HG03280 (cell line): ENCODE measurements around the gene ENKUR.
A peak's percentile ranks its signal among the peaks of the same experiment; 100 is the strongest.
"Not testable (repeated sequence)": the region's sequence is repeated elsewhere in the genome, so short reads cannot be mapped to it uniquely, and the experiment has no call there.

ENCODE experiments used
- ATAC-seq: cut with Tn5 transposase; IDR thresholded peaks from one replicate; pipeline ENCODE4 v1.9.1; 2021; ENCODE audit warnings: mild to moderate bottlenecking, moderate library complexity; ENCODE audit not compliant: unreplicated experiment

ENKUR gene

GRCh38 chr10:25024528-25024927, 8.6 kb upstream of the ENKUR start:
- no peak for ATAC-seq

- ATAC-seq: no peak
Observed at GRCh38 chr10:25023278-25023677, 7.3 kb upstream of the ENKUR start.

- ATAC-seq: no peak
Observed at GRCh38 chr10:25018703-25019102, 2.7 kb upstream of the ENKUR start.

GRCh38 chr10:25017661-25018060, 1.7 kb upstream of the ENKUR start:
- no peak for ATAC-seq

GRCh38 chr10:25017154-25017590, 1.2 kb upstream of the ENKUR start:
- no peak for ATAC-seq

GRCh38 chr10:25016376-25017153, 607 bp upstream of the ENKUR start, which contains the start of gene THNSL1:
Gene THNSL1, plus strand, starts transcription at chr10:25016612. Its CDS starts 6,612 bp downstream, at chr10:25023224.
- ATAC-seq: peak; percentile 98

- no peak for ATAC-seq
Observed at GRCh38 chr10:25014579-25014978, 1.4 kb downstream of the ENKUR start.

GRCh38 chr10:25011591-25011990, 4.4 kb downstream of the ENKUR start:
- ATAC-seq: not testable (repeated sequence)

- no peak for ATAC-seq
Observed at GRCh38 chr10:24998044-24998443, 17.9 kb downstream of the ENKUR start.

GRCh38 chr10:24995072-24995471, 20.9 kb downstream of the ENKUR start:
- ATAC-seq: no peak

- no peak for ATAC-seq
Observed at GRCh38 chr10:24993237-24993958, 22.6 kb downstream of the ENKUR start.

GRCh38 chr10:24992512-24993133, 23.3 kb downstream of the ENKUR start:
- ATAC-seq: no peak

GRCh38 chr10:24991298-24991697, 24.7 kb downstream of the ENKUR start:
- ATAC-seq: no peak

- no peak for ATAC-seq
Observed at GRCh38 chr10:24989867-24990266, 26.1 kb downstream of the ENKUR start.

GRCh38 chr10:24988831-24989640, 26.9 kb downstream of the ENKUR start:
- no peak for ATAC-seq

- ATAC-seq: no peak
Observed at GRCh38 chr10:24984906-24985305, 31.1 kb downstream of the ENKUR start.

- no peak for ATAC-seq
Observed at GRCh38 chr10:24983946-24984345, 32.0 kb downstream of the ENKUR start.

- no peak for ATAC-seq
Observed at GRCh38 chr10:24983130-24983529, 32.8 kb downstream of the ENKUR start.

- ATAC-seq: no peak
Observed at GRCh38 chr10:24982319-24983112, 33.4 kb downstream of the ENKUR start.

GRCh38 chr10:24981161-24981710, 34.7 kb downstream of the ENKUR start:
- no peak for ATAC-seq
